ENCODE data around the gene AMDHD2.
"Not testable (repeated sequence)": the region's sequence is repeated elsewhere in the genome, so short reads cannot be mapped to it uniquely, and the experiment has no call there.

Gene AMDHD2, protein sequence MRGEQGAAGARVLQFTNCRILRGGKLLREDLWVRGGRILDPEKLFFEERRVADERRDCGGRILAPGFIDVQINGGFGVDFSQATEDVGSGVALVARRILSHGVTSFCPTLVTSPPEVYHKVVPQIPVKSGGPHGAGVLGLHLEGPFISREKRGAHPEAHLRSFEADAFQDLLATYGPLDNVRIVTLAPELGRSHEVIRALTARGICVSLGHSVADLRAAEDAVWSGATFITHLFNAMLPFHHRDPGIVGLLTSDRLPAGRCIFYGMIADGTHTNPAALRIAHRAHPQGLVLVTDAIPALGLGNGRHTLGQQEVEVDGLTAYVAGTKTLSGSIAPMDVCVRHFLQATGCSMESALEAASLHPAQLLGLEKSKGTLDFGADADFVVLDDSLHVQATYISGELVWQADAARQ

GRCh38 chr16:2520097-2520783 is at the start of gene AMDHD2:
Gene AMDHD2 (plus strand): TSS chr16:2520371. CDS start chr16:2520459, 88 bp downstream.
- peak; percentile 84 to 95 for DNase-seq

- peak; percentile 89 to 96 for DNase-seq
Observed at GRCh38 chr16:2470603-2471015, 49.6 kb upstream of the AMDHD2 start.

- DNase-seq, result peak; percentile 54 to 88
Observed at GRCh38 chr16:2471016-2471652, 49.0 kb upstream of the AMDHD2 start, which contains the start of gene NTN3. Gene NTN3 (plus strand): TSS chr16:2471297. CDS start chr16:2471702, 405 bp downstream.

- no peak for DNase-seq
Observed at GRCh38 chr16:2471653-2472487, 48.3 kb upstream of the AMDHD2 start.

DNA sequence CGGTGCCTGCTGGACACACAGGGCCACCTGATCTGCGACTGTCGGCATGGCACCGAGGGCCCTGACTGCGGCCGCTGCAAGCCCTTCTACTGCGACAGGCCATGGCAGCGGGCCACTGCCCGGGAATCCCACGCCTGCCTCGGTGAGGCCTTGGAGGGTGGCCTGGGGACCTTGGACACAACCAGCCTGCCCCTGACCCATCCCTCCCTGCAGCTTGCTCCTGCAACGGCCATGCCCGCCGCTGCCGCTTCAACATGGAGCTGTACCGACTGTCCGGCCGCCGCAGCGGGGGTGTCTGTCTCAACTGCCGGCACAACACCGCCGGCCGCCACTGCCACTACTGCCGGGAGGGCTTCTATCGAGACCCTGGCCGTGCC is 47.7 kb upstream of the AMDHD2 start:
- no peak for DNase-seq

DNA sequence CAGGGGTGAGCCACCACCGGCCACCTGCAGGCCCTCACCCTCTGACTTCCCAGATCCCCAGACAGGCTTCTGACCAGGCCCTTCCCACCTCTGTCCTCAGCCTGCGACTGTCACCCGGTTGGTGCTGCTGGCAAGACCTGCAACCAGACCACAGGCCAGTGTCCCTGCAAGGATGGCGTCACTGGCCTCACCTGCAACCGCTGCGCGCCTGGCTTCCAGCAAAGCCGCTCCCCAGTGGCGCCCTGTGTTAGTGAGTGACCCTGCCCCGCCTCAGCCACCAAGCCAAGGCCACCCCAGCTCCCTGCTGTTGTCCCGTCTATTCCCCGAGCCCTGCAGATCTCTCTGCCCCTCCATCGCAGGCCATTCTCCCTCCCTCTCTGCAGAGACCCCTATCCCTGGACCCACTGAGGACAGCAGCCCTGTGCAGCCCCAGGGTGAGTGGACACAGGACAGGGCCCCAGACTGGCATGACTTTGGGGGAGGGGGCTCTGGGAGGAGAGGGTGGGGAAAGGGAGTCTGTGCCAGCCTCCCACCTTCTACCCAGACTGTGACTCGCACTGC is 47.2 kb upstream of the AMDHD2 start:
- DNase-seq, result no peak

DNA sequence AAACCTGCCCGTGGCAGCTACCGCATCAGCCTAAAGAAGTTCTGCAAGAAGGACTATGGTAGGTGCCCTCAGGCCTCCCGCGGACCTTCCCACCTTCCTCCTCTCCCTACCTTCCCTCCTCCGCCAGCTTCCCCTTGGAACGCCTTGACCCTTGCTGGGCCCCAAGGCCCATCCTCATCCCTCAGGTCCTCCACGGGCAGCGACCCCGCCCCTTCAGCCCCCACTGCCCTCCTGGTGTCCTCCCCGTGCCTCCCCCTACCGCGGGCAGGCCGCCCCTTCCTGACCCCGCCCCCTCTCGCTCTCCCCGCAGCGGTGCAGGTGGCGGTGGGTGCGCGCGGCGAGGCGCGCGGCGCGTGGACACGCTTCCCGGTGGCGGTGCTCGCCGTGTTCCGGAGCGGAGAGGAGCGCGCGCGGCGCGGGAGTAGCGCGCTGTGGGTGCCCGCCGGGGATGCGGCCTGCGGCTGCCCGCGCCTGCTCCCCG is 46.7 kb upstream of the AMDHD2 start:
- DNase-seq, result no peak

DNA sequence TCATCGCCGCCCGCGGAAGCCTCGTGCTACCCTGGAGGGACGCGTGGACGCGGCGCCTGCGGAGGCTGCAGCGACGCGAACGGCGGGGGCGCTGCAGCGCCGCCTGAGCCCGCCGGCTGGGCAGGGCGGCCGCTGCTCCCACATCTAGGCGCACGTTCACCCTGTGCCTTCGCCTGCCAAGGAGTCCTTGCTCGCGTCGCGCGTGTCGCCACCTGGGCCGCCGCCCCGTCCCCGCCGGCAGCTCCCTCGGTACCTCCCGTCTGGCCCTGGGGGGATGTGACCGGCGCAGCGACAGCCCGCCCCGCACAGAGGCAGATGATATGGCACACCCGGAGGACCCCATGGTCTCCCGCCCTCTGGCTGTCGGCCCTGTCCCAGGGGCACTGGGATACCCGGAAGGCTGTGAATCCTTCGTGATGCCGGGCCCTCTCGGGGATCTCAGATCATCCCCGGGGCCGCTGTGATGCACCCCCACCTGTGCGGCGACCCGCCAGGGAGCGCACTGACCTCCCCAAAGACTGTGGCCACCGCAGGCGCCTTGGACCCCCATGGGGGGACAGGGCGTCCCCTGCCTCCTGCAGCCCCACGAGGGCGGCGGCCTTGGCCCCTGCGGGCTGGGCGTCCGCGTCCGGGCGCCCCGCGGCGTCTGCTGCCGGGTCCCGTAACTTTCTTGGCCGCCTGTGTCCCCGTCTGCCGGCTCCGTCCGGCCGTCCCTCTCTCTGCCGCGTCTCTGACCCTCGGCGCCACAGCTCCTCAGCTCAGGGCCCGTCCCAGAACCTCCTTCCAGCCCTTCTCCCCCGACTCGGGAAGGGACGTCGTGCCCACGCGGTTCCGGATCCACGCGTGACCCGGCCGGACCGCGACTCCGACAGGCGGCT is 45.9 kb upstream of the AMDHD2 start:
- DNase-seq, result no peak

GRCh38 chr16:2474877-2475412 is 45.2 kb upstream of the AMDHD2 start, which contains the start of gene TBC1D24:
Gene TBC1D24 (plus strand): TSS chr16:2475127. CDS start chr16:2496149, 21,022 bp downstream.
- peak; percentile 68 to 90 for DNase-seq

DNA sequence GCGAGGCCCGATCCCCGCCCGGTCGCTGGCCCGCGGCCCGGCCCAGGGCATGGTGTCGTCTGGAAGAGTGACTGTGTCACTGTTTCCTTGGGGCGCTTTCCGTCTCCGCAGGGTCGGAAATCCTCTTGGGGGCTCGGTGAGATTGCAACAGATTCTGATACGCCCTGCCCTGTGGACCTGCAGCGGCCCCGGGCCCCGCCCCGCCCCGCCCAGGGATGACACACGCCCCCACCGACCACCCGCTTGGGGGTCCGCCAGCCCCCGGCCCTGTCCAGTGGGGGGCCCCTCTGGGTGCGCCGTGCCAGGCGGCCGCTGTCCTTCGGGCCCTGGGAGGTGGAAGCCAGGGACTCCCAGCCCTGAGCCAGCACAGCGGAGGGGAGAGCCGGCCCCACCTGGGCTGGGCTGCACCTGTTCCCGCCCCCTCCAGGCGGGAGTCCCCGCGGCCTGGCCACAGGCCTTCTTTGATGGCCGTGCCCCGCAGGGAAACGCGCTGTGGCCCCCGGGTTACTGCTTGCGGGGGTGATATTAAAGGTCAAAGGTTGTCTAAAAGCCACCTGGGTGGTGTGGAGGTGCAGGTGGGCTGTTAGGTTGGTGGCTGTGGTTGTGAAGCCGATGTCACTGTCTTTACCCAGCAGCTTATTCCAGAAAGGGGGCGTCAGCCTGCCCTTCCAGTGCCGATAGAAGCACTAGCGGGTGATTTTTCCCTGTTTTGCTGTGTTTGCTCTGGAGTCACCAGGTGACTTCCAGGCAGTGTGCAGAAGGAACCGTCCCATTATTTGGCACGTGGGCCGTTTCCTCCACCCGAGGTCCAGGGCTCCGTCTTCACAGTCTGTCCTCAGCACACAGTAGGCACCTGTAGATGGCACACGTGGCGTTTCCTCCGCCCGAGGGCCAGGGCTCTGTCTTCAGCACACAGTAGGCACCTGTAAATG is 44.5 kb upstream of the AMDHD2 start:
- DNase-seq, result no peak

DNA sequence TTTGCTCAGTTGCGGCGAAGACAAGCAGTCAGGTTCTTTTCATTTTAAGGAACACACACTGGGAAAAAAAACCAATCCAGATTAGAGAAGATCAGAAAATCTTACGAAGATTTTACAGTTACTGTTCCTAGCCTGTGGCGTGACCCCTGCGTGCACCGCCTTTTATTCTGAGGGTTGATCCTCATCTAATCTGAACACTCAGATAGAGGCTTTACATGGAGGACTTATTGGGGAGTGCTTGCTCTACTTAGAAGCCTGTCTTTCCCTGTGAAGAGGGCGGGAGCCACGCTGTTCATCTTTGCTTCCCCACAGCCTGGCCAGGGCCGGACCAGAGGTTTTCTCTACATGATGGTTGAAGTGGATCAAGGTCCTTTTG is 43.8 kb upstream of the AMDHD2 start:
- DNase-seq, result no peak

GRCh38 chr16:2476741-2477140 is 43.4 kb upstream of the AMDHD2 start:
- no peak for DNase-seq

- no peak for DNase-seq
Observed at GRCh38 chr16:2477327-2477726, 42.8 kb upstream of the AMDHD2 start.

- DNase-seq, result no peak
Observed at GRCh38 chr16:2478279-2478678, 41.9 kb upstream of the AMDHD2 start.

DNA sequence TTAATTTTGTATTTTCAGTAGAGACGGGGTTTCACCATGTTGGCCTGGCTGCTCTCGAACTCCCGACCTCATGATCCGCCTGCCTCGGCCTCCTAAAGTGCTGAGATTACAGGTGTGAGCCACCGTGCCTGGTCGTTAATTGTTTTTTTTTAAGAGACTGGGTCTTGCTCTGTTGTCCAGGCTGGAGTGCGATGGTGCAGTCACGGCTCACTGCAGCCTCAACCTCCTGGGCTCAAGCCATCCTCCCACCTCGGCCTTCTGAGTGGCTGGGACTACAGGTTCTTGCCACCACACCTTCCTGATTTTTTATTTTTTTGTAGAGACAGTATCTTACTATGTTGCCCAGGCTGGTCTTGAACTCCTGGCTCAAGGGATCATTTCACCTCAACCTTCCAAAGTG is 40.2 kb upstream of the AMDHD2 start:
- not testable (repeated sequence) for DNase-seq

DNA sequence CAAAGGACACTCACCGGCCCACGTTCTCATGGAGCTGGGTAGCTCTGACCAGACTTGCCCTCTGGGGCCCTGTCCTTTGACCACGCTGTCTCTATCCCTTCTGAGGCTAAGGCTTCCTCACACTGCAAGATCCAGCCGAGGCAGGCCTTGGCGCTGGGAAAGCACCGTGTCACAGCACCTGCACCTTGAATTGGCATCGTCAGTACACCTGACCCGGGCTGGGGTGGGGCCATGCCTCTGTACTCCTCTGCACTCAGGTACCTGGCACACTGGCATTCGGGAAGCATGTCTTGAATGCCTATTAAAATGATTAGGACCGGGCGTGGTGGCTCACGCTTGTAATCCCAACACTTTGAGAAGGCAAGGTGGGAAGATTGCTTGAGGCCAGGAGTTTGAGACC is 39.2 kb upstream of the AMDHD2 start:
- DNase-seq, result no peak

GRCh38 chr16:2481676-2482075 is 38.5 kb upstream of the AMDHD2 start:
- no peak for DNase-seq

DNA sequence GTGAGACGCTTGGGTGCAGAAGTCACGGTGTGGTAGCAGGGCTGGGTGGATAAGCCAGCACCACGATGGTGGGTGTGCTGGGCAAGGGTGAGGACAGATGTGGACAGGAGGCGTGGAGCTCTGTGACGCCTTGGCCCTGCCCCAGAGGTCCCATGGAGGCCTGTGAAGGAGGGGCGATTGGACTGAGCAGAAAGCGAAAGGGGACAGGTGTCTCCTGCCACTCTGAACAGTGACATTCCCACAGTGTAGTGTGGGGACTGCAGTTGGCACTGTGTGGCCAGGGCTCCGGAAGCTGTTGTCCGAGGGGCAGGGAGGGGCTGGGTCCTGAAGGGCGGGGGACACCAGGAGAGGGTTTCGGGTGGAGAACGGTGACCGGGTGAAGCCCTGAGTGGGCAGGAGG is 37.9 kb upstream of the AMDHD2 start:
- no peak for DNase-seq

DNA sequence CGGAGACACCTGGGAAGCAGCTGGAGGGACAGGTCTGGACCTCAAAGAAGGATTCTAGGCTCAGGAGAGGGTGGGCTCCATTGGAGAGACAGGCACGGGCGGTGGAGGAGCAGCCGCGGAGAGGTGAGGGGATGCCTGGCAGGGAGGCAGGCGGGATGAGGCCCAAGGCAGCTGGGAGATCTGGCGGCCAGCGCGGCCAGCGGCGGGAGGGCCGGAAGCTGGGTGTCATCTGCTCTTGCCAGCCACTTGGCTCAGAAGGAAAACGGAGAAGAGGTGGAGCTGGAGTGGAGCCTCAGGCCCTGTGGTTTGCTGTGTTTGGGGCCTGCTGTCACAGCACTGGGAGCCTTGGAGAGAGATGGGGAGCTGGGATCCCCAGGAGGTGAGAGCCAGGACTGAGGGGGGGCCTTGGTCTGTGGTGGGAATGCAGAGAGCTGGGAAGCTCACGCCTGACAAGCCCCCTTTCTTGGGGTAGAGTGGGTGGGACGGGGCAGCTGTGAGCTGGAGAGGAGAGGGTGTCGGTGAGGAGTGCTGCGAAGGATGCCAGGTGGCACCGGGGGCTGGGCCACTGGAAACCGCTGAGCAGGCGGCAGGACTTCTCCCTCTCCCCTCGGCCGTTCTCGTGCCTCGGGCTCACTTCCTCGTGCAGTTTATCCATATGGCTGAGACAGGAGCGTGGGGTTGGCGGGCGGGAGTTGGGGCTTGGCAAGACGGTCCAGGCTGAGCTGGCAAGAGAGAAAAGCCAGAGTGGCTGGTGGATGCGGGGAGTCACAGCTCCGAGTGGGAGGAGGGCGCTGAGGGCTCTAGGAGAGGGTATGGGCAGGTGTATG is 37.2 kb upstream of the AMDHD2 start:
- DNase-seq, result peak; percentile 77 to 79
